A549 (cell line): ENCODE results near the gene PGAP3. TPM values are rescaled to one million over a fixed set of nuclear protein-coding genes. Genes with fewer than 3 reads are reported as not detected.

ENCODE experiments used
- ATAC-seq, 2 experiments: fragments of 200-7000 bp in 1 of 2; fragments of >200 bp in 1 of 2; cut with Nextera tagmentation in 1 of 2; cut with Tn5 transposase in 1 of 2; 3 replicates each; pipeline versions ENCODE4 v1.8.0 to v1.9.1; 2018 to 2020; ENCODE audit warnings: mild to moderate bottlenecking in 1 of 2, moderate library complexity in 1 of 2
- CTCF ChIA-PET: fragments of 300-600 bp; sonication (Branson Sonifier 250); formaldehyde crosslinking; extraction: SDS; loops from one replicate; lab custom pipeline; 2021; ENCODE audit warnings: antibody characterized with exemption, inconsistent platforms; lab: Yijun Ruan, JAX
- POLR2A ChIA-PET: fragments of 350-600 bp; formaldehyde crosslinking; extraction: SDS; loops from one replicate; lab custom pipeline; 2021; ENCODE audit warnings: antibody characterized with exemption, inconsistent platforms; lab: Yijun Ruan, JAX
- DNase-seq, 2 experiments: peaks; one replicate each; pipeline versions ENCODE4 v3.0.0 to v3.0.0-alpha.2; 2011 to 2016; ENCODE audit warnings: low read depth in 1 of 2, low spot score in 1 of 2
- FAIRE-seq: peaks from 2 replicates; lab custom pipeline; 2011; peaks lifted over from hg19 to GRCh38; lab: Jason Lieb, UNC
- H3K27ac ChIP-seq, 2 experiments: fragments of >200 bp; sonication (Bioruptor Twin); formaldehyde crosslinking; 3 replicates each; pipeline ENCODE4 v1.5.1; 2016 to 2017
- H3K4me1 ChIP-seq: fragments of >200 bp; sonication (Bioruptor Twin); formaldehyde crosslinking; 3 replicates; pipeline ENCODE4 v1.6.1; 2016
- H3K4me2 ChIP-seq: fragments of >200 bp; sonication (Bioruptor Twin); formaldehyde crosslinking; 3 replicates; pipeline ENCODE4 v1.6.1; 2016
- H3K4me3 ChIP-seq: fragments of >200 bp; sonication (Bioruptor Twin); formaldehyde crosslinking; 3 replicates; pipeline ENCODE4 v1.5.1; 2016
- H3K9me3 ChIP-seq: fragments of >200 bp; sonication (Bioruptor Twin); formaldehyde crosslinking; 3 replicates; pipeline ENCODE4 v1.6.1; 2016
- CBX8 ChIP-seq: fragments of 200-600 bp; sonication (generic); IDR thresholded peaks from 2 replicates; pipeline ENCODE4 v1.6.1; 2016
- CHD2 ChIP-seq: fragments of 150-350 bp; IDR thresholded peaks from 2 replicates; pipeline ENCODE4 v1.6.1; 2014; ENCODE audit warnings: low read length; ENCODE audit not compliant: partially characterized antibody
- EHMT2 ChIP-seq: fragments of 200-600 bp; sonication (generic); IDR thresholded peaks from 2 replicates; pipeline ENCODE4 v1.6.1; 2016; ENCODE audit warnings: antibody characterized with exemption, low read depth, mild to moderate bottlenecking, moderate library complexity
- FOSL2 ChIP-seq, 2 experiments: fragments of 450-650 bp in 1 of 2; fragments of >200 bp in 1 of 2; sonication (Bioruptor Twin) in 1 of 2; formaldehyde crosslinking; IDR thresholded peaks; 2 replicates each; pipeline versions ENCODE4 v1.5.0 to v1.6.1; 2016 to 2020; ENCODE audit warnings: mild to moderate bottlenecking in 1 of 2, moderate library complexity in 1 of 2
- HOXB13 ChIP-seq: fragments of 250-450 bp; sonication (Bioruptor Pico); IDR thresholded peaks from 2 replicates; pipeline ENCODE4 v1.5.0; 2020; ENCODE audit warnings: low read depth, mild to moderate bottlenecking, moderate library complexity
- HOXB5 ChIP-seq: fragments of 250-450 bp; sonication (Bioruptor Pico); IDR thresholded peaks from 2 replicates; pipeline ENCODE4 v1.5.0; 2020; ENCODE audit warnings: mild to moderate bottlenecking, moderate library complexity
- MAFK ChIP-seq: fragments of 450-650 bp; IDR thresholded peaks from 2 replicates; pipeline ENCODE4 v1.6.1; 2014; ENCODE audit not compliant: partially characterized antibody
- MAZ ChIP-seq: fragments of 150-350 bp; IDR thresholded peaks from 2 replicates; pipeline ENCODE4 v1.6.1; 2014; ENCODE audit warnings: antibody characterized with exemption, low read depth, low read length, borderline replicate concordance
- NPAS2 ChIP-seq: fragments of 250-450 bp; sonication (Bioruptor Pico); IDR thresholded peaks from 2 replicates; pipeline ENCODE4 v1.8.0; 2022; ENCODE audit warnings: mild to moderate bottlenecking, moderate library complexity, borderline replicate concordance
- SMC3 ChIP-seq: fragments of >200 bp; sonication (Bioruptor Twin); formaldehyde crosslinking; IDR thresholded peaks from 3 replicates; pipeline ENCODE4 v1.6.1; 2018; ENCODE audit warnings: inconsistent platforms
- TFCP2L1 ChIP-seq: fragments of 250-450 bp; sonication (Bioruptor Pico); IDR thresholded peaks from 2 replicates; pipeline ENCODE4 v1.5.0; 2021; ENCODE audit warnings: mild to moderate bottlenecking
- TP53 ChIP-seq: fragments of 250-450 bp; sonication (Bioruptor Pico); IDR thresholded peaks from 2 replicates; pipeline ENCODE4 v1.5.0; 2021; ENCODE audit warnings: mild to moderate bottlenecking, moderate library complexity
- WGBS: methylation state at CpG from one replicate; pipeline ENCODE4 v1.1.6; 2017; ENCODE audit errors: missing lambda C conversion rate; 5-methylcytosine and 5-hydroxymethylcytosine counted together
- polyA plus RNA-seq, 4 experiments: library from polyadenylated mRNA; depleted of rRNA in 3 of 4; stranded (reverse); fragments of >200 nt; fragmentation: RNase III in 1 of 4; extraction: RNeasy Plus Mini Kit Qiagen cat#74134 plus additional on column Dnase treatment in 1 of 4; gene quantifications; 2 replicates in 3 of 4; 3 replicates in 1 of 4; pipeline ENCODE4 v1.2.3, GENCODE V29; 2011 to 2017
- TF ChIP-seq, protein P1 (sequence below): fragments of 450-650 bp; IDR thresholded peaks from 2 replicates; pipeline ENCODE4 v1.6.1; 2014; ENCODE audit warnings: antibody characterized with exemption
- TF ChIP-seq, protein P2 (sequence below): fragments of 250-450 bp; sonication (Bioruptor Pico); IDR thresholded peaks from 2 replicates; pipeline ENCODE4 v1.5.0; 2020; ENCODE audit warnings: low read depth, mild to moderate bottlenecking, moderate library complexity
- TF ChIP-seq, protein P3 (sequence below): fragments of 200-600 bp; sonication (generic); IDR thresholded peaks from 2 replicates; pipeline ENCODE4 v1.6.1; 2016; ENCODE audit warnings: antibody characterized with exemption, mild to moderate bottlenecking, moderate library complexity

PGAP3 gene
- polyA plus RNA-seq, 2 of the 4 experiments (the other 2 are of a cell fraction) = 7.3 to 8.5 TPM

DNA sequence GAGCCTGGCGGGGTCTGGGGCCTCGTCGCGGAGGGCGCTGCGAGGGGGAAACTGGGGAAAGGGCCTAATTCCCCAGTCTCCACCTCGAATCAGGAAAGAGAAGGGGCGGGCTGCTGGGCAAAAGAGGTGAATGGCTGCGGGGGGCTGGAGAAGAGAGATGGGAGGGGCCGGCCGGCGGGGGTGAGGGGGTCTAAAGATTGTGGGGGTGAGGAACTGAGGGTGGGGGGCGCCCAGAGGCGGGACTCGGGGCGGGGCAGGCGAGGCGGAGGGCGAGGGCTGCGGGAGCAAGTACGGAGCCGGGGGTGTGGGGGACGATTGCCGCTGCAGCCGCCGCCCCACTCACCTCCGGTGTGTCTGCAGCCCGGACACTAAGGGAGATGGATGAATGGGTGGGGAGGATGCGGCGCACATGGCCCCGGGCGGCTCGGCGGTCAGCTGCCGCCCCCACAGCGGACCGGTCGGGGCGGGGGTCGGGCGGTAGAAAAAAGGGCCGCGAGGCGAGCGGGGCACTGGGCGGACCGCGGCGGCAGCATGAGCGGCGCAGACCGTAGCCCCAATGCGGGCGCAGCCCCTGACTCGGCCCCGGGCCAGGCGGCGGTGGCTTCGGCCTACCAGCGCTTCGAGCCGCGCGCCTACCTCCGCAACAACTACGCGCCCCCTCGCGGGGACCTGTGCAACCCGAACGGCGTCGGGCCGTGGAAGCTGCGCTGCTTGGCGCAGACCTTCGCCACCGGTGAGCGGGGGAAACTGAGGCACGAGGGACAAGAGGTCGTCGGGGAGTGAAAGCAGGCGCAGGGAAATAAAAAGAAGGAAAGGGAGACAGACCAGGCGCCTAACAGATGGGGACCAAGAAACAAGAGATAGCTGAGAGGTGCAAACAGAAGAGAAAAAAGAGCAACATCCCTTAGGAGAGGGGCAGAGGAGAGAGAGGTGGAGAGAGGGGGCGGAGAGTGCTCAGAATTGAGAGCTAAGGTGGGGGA lies 19.6 kb downstream of the PGAP3 start, which contains the start of gene PNMT (continued):
- TF ChIP-seq, protein P1, sequence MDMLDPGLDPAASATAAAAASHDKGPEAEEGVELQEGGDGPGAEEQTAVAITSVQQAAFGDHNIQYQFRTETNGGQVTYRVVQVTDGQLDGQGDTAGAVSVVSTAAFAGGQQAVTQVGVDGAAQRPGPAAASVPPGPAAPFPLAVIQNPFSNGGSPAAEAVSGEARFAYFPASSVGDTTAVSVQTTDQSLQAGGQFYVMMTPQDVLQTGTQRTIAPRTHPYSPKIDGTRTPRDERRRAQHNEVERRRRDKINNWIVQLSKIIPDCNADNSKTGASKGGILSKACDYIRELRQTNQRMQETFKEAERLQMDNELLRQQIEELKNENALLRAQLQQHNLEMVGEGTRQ = no peak
- TF ChIP-seq SMC3 = peak; percentile 71
- TF ChIP-seq, all 56 proteins: peak for 12

DNA sequence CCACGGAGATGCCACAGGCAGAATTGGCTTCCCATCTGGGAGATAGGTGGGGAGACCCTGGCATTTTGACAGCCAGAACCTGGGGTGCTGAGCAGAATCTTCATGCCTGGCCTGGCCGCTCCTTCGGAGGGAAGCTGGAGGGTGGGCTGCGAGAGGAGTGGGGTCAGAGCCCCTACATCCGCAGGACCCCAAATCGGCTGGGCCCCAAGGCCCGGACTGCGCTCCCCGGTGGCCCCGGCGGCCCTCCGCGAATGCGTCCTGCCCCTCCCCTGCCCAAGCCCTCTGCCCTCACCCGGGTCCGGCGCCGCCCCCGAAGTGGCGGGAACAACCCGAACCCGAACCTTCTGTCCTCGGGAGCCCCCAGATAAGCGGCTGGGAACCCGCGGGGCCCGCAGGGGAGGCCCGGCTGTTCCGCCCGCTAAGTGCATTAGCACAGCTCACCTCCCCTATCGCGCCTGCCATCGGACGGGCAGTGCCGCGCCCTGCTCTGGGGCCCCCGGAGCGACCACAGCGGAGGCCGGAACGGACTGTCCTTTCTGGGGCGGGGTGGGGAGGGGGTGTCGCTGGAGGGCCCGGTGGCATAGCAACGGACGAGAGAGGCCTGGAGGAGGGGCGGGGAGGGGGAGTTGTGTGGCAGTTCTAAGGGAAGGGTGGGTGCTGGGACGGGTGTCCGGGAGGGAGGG lies 20.5 kb downstream of the PGAP3 start:
- POLR2A ChIA-PET = interaction anchor here (1.3 to 1.5 kb wide), 2 partner anchors 21 to 62 kb away, joined by 4 to 5 read pairs; partner anchors contain the start of gene PGAP3
- ATAC-seq = no peak

DNA sequence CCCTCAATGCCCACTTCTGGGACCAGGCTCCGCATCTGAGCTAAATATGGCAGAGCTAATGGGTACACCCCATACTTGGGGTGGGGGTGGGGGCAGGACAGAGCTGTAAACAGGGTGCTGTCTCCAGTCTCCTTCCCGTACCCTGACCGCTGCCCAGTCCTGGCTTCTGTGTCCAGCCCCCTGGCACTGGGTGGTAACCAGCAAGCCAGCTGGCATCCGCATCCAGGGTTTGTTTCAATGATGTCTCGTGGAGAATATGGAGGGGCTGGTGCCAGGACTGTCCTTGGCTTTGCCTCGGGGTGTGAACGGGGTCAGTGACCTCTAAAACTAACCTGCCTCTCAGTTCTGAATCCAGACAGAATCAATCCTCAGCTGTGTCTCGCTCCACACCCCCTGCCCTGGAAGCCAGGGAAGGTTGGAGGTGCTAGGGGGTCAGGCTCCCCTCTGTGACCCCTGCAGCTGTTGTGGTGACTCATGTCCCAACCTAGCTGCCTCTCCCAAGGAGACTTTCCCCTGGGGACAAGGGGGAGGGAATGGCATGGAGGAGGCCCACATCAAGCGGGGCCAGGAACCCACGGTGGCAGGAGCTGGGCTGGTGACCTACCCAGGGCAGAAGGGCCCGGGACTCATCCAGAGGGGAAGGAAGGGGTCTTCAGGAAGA lies 21.1 kb downstream of the PGAP3 start:
- ATAC-seq (no peak), DNase-seq (peak in 1 of 2 experiments; percentile 35), FAIRE-seq (no peak)
- WGBS = 59% methylated on average over 10 of the region's 11 CpGs
- Histone ChIP-seq H3K27ac (peak overlapping the region in 1 of 2 experiments; percentile 44; a peak in 3 of 6 replicates), H3K4me3 (no peak overlapping the region), H3K4me2 (peak overlapping the region; percentile 87), H3K4me1 (peaks cover 61% of the 10 kb centered on the region), H3K9me3 (no peaks in the 10 kb centered on the region)
- ChIA-PET POLR2A (interaction anchor here (0.7 to 1.5 kb wide), 3 partner anchors 21 to 63 kb away, joined by 4 to 5 read pairs (median 4); partner anchors contain the start of genes ERBB2 and PGAP3), CTCF (interaction anchor here (0.6 to 50.7 kb wide), 12 partner anchors 8 to 314 kb away, joined by 3 to 1391 read pairs (median 4); partner anchors contain the start of genes ERBB2, MIEN1, PGAP3 and PPP1R1B)
- TF ChIP-seq FOSL2 (IDR thresholded peaks at IDR 0.05) (no peak), FOSL2 (CRISPR knock-in tag; IDR thresholded peaks at IDR 0.05) (peak; percentile 44), MAZ (no peak)

More for the DNA sequence above, 20.5 kb downstream of the PGAP3 start:
- TF ChIP-seq, protein P2, sequence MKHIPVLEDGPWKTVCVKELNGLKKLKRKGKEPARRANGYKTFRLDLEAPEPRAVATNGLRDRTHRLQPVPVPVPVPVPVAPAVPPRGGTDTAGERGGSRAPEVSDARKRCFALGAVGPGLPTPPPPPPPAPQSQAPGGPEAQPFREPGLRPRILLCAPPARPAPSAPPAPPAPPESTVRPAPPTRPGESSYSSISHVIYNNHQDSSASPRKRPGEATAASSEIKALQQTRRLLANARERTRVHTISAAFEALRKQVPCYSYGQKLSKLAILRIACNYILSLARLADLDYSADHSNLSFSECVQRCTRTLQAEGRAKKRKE (CRISPR knock-in tag) = no peak
- TF ChIP-seq SMC3 = no peak
- TF ChIP-seq TFCP2L1 = no peak
- TF ChIP-seq HOXB5 (CRISPR knock-in tag) = no peak
- no peak for TF ChIP-seq TP53 (CRISPR knock-in tag)
- no peak for TF ChIP-seq NPAS2 (CRISPR knock-in tag)
- no peak for TF ChIP-seq MAFK
- no peak for TF ChIP-seq HOXB13 (CRISPR knock-in tag)
- TF ChIP-seq, protein P3, sequence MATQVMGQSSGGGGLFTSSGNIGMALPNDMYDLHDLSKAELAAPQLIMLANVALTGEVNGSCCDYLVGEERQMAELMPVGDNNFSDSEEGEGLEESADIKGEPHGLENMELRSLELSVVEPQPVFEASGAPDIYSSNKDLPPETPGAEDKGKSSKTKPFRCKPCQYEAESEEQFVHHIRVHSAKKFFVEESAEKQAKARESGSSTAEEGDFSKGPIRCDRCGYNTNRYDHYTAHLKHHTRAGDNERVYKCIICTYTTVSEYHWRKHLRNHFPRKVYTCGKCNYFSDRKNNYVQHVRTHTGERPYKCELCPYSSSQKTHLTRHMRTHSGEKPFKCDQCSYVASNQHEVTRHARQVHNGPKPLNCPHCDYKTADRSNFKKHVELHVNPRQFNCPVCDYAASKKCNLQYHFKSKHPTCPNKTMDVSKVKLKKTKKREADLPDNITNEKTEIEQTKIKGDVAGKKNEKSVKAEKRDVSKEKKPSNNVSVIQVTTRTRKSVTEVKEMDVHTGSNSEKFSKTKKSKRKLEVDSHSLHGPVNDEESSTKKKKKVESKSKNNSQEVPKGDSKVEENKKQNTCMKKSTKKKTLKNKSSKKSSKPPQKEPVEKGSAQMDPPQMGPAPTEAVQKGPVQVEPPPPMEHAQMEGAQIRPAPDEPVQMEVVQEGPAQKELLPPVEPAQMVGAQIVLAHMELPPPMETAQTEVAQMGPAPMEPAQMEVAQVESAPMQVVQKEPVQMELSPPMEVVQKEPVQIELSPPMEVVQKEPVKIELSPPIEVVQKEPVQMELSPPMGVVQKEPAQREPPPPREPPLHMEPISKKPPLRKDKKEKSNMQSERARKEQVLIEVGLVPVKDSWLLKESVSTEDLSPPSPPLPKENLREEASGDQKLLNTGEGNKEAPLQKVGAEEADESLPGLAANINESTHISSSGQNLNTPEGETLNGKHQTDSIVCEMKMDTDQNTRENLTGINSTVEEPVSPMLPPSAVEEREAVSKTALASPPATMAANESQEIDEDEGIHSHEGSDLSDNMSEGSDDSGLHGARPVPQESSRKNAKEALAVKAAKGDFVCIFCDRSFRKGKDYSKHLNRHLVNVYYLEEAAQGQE = no peak
- no peak for TF ChIP-seq CHD2
- no peak for TF ChIP-seq CBX8
- no peak for TF ChIP-seq EHMT2
- Histone ChIP-seq H3K27ac (peak overlapping the region; percentile 74 to 89; a peak in 5 of 6 replicates), H3K4me2 (peak overlapping the region; percentile 87), H3K4me1 (peaks cover 58% of the 10 kb centered on the region), H3K9me3 (no peaks in the 10 kb centered on the region), H3K4me3 (no peak overlapping the region)
- CTCF ChIA-PET = interaction anchor here (0.5 to 50.7 kb wide), 15 partner anchors 7 to 270 kb away, joined by 3 to 1391 read pairs (median 6); partner anchors contain the start of genes ERBB2, MIEN1, PGAP3 and PPP1R1B
- 87% methylated on average over 32 of the region's 49 CpGs for WGBS
- no peak for FAIRE-seq
- no peak for DNase-seq
